ENCODE results near the gene GNAS. TPM values are rescaled to one million over a fixed set of nuclear protein-coding genes. Genes with fewer than 3 reads are reported as not detected.

The GNAS gene
- total RNA-seq, 1 donor from 2014 or later: 1,425 TPM

Small RNA genes within 50 kb of the gene (microRNA-seq; reads per million reads assigned to microRNA genes)
- gene MIR298: 1.8 reads per million

Other genes starting within 250 kb of the GNAS start
- gene STX16, start 201.4 kb upstream of the GNAS start, total RNA-seq: 57.3 and 58.7 TPM in 2 replicates
- 32.0 and 34.0 TPM in 2 replicates for gene NPEPL1, start 159.9 kb upstream of the GNAS start, total RNA-seq
- 3.8 and 6.3 TPM in 2 replicates for gene GNAS-AS1, start 1.8 kb upstream of the GNAS start, total RNA-seq
- gene NELFCD, start 128.5 kb downstream of the GNAS start, total RNA-seq: 117 and 130 TPM in 2 replicates
- 22.7 and 23.6 TPM in 2 replicates for gene CTSZ, start 154.5 kb downstream of the GNAS start, total RNA-seq
- gene TUBB1, start 166.7 kb downstream of the GNAS start, total RNA-seq: not detected in 2 replicates
- gene ATP5F1E, start 179.6 kb downstream of the GNAS start, total RNA-seq: 66.0 and 74.9 TPM in 2 replicates
- gene PRELID3B, start 190.1 kb downstream of the GNAS start, total RNA-seq: 45.3 and 53.6 TPM in 2 replicates

All from neural crest cell (in vitro differentiated cells).